Testis (tissue), 3 donors: ENCODE measurements around the gene ZPLD1. TPM values are rescaled to one million over a fixed set of nuclear protein-coding genes. Genes with fewer than 3 reads are reported as not detected.

ENCODE experiments used
- DNase-seq: peaks from one replicate; pipeline ENCODE4 v3.0.0-alpha.2; 2019
- H3K27ac ChIP-seq, 2 donors: fragments of 200-600 bp; sonication (generic); one replicate each; pipeline ENCODE4 v1.5.1; 2019
- H3K27me3 ChIP-seq: fragments of 200-600 bp; sonication (generic); one replicate; pipeline ENCODE4 v1.5.1; 2019
- H3K36me3 ChIP-seq: fragments of 200-600 bp; sonication (generic); one replicate; pipeline ENCODE4 v1.5.1; 2017; ENCODE audit warnings: low read depth; ENCODE audit errors: missing control alignments
- H3K4me1 ChIP-seq: fragments of 200-600 bp; sonication (generic); one replicate; pipeline ENCODE4 v1.5.1; 2019
- H3K4me3 ChIP-seq, 2 donors: fragments of 200-600 bp; sonication (generic); one replicate each; pipeline ENCODE4 v1.5.1; 2017 to 2019
- H3K9me3 ChIP-seq: fragments of 200-600 bp; sonication (generic); one replicate; pipeline ENCODE4 v1.5.1; 2017
- CTCF ChIP-seq, 3 experiments: fragments of 450-650 bp in 2 of 3; fragments of 200-600 bp in 1 of 3; sonication (generic) in 1 of 3; IDR thresholded peaks; one replicate each; pipeline ENCODE4 v1.5.1; 2016 to 2019; ENCODE audit warnings: antibody characterized with exemption in 3 of 3, mild to moderate bottlenecking in 2 of 3, moderate library complexity in 1 of 3
- POLR2A ChIP-seq: fragments of 450-650 bp; IDR thresholded peaks from one replicate; pipeline ENCODE4 v1.6.1; 2017; ENCODE audit warnings: antibody characterized with exemption, mild to moderate bottlenecking, moderate library complexity
- WGBS, 2 donors: methylation state at CpG; one replicate each; pipeline ENCODE4 v1.1.5; 2018; 5-methylcytosine and 5-hydroxymethylcytosine counted together
- intact Hi-C: fragments of 100-400 bp; cut with DNase I; formaldehyde crosslinking; loops from one replicate; pipeline ENCODE4 v1.15.1; 2023; ENCODE audit warnings: low total_unique reads
- polyA plus RNA-seq: library from polyadenylated mRNA; stranded (reverse); fragments of 350-450 nt; fragmentation: Illumina TruSeq; extraction: RNeasy Lipid Tissue Mini Kit (QIAGEN cat#74804); gene quantifications from one replicate; pipeline ENCODE4 v1.2.3, GENCODE V29; 2014; ENCODE audit warnings: low read depth, low replicate concordance; ENCODE audit not compliant: insufficient read depth
- total RNA-seq, 2 donors: library from RNA; depleted of rRNA; stranded (reverse); fragments of >200 nt; gene quantifications; one replicate each; pipeline ENCODE4 v1.2.3, GENCODE V29; 2016

Gene ZPLD1
- total and polyA plus RNA-seq, 3 donors from 2014 or later = 0.44 to 0.74 (median 0.55) TPM

GRCh38 chr3:102398176-102398575 lies 36.6 kb upstream of the ZPLD1 start:
- Histone ChIP-seq H3K27ac (no peak overlapping the region), H3K4me3 (no peak overlapping the region), H3K4me1 (no peaks in the 10 kb centered on the region), H3K27me3 (no peaks in the 10 kb centered on the region), H3K36me3 (no peaks in the 10 kb centered on the region), H3K9me3 (no peaks in the 10 kb centered on the region)
- no peak for DNase-seq
- intact Hi-C loops = no loop called here
- WGBS, 2 donors = 88 to 92% methylated on average over 1 of the region's 1 CpG
- TF ChIP-seq POLR2A (no peak), CTCF (IDR thresholded peaks at IDR 0.05) (no peak)

- no peaks in the 10 kb centered on the region for H3K36me3 ChIP-seq
Observed at GRCh38 chr3:102398666-102399065, 36.1 kb upstream of the ZPLD1 start.

GRCh38 chr3:102400142-102400541 lies 34.7 kb upstream of the ZPLD1 start:
- intact Hi-C loops = no loop called here
- H3K4me1 ChIP-seq = no peaks in the 10 kb centered on the region
- TF ChIP-seq CTCF (IDR thresholded peaks at IDR 0.05) (no peak), POLR2A (no peak)
- no peak overlapping the region for H3K27ac ChIP-seq
- DNase-seq = no peak
- 87 to 93% methylated on average over 5 of the region's 5 CpGs for WGBS, 2 donors
- H3K36me3 ChIP-seq = no peaks in the 10 kb centered on the region
- no peak overlapping the region for H3K4me3 ChIP-seq
- H3K27me3 ChIP-seq = no peaks in the 10 kb centered on the region
- no peaks in the 10 kb centered on the region for H3K9me3 ChIP-seq

More at GRCh38 chr3:102398666-102399065, 36.1 kb upstream of the ZPLD1 start:
- no peaks in the 10 kb centered on the region for H3K27me3 ChIP-seq
- intact Hi-C loops = no loop called here
- no peak for DNase-seq
- no peaks in the 10 kb centered on the region for H3K4me1 ChIP-seq
- TF ChIP-seq CTCF (IDR thresholded peaks at IDR 0.05) (no peak), POLR2A (no peak)
- H3K4me3 ChIP-seq = no peak overlapping the region
- H3K27ac ChIP-seq = no peak overlapping the region
- no peaks in the 10 kb centered on the region for H3K9me3 ChIP-seq
- WGBS, 2 donors = 90 to 94% methylated on average over 5 of the region's 5 CpGs

- no peaks in the 10 kb centered on the region for H3K9me3 ChIP-seq
- no peaks in the 10 kb centered on the region for H3K36me3 ChIP-seq
- no peaks in the 10 kb centered on the region for H3K27me3 ChIP-seq
- DNase-seq = no peak
- WGBS, 2 donors = 86 to 94% methylated on average over 2 of the region's 2 CpGs
- no peak overlapping the region for H3K4me3 ChIP-seq
- no peak overlapping the region for H3K27ac ChIP-seq
- no peaks in the 10 kb centered on the region for H3K4me1 ChIP-seq
- no peak for TF ChIP-seq CTCF (IDR thresholded peaks at IDR 0.05)
- no peak for TF ChIP-seq POLR2A
- intact Hi-C loops = no loop called here
Observed at GRCh38 chr3:102400766-102401165, 34.0 kb upstream of the ZPLD1 start.

- H3K9me3 ChIP-seq = no peaks in the 10 kb centered on the region
Observed at GRCh38 chr3:102410616-102411015, 24.2 kb upstream of the ZPLD1 start.

More at GRCh38 chr3:102410616-102411015, 24.2 kb upstream of the ZPLD1 start:
- Histone ChIP-seq H3K36me3 (no peaks in the 10 kb centered on the region), H3K4me3 (no peak overlapping the region), H3K27me3 (no peaks in the 10 kb centered on the region), H3K27ac (no peak overlapping the region), H3K4me1 (no peaks in the 10 kb centered on the region)
- TF ChIP-seq POLR2A (no peak), CTCF (IDR thresholded peaks at IDR 0.05) (no peak)
- intact Hi-C loops = no loop called here
- DNase-seq = no peak
